Neural crest cell (in vitro differentiated cells): ENCODE data around the gene ZNF285. TPM values are rescaled to one million over a fixed set of nuclear protein-coding genes. Genes with fewer than 3 reads are reported as not detected.
"Not testable (repeated sequence)": the region's sequence is repeated elsewhere in the genome, so short reads cannot be mapped to it uniquely, and the experiment has no call there.

Source experiments
- DNase-seq: peaks from one replicate; pipeline ENCODE4 v3.0.0; 2021; ENCODE audit warnings: low read depth, mixed read lengths, low spot score
- H3K27ac Mint-ChIP-seq: one replicate; pipeline ENCODE4 v1.8.0; 2021; ENCODE audit warnings: mild to moderate bottlenecking, mixed read lengths; ENCODE audit not compliant: unreplicated experiment
- H3K27me3 Mint-ChIP-seq: 2 replicates; pipeline ENCODE4 v1.8.0; 2021; ENCODE audit warnings: low read depth, mild to moderate bottlenecking, mixed read lengths
- H3K36me3 Mint-ChIP-seq: 2 replicates; pipeline ENCODE4 v1.8.0; 2021; ENCODE audit warnings: low read depth, mild to moderate bottlenecking, mixed read lengths
- H3K4me1 Mint-ChIP-seq: 2 replicates; pipeline ENCODE4 v1.8.0; 2021; ENCODE audit warnings: mixed read lengths
- H3K4me3 Mint-ChIP-seq: one replicate; pipeline ENCODE4 v1.8.0; 2021; ENCODE audit warnings: mild to moderate bottlenecking, mixed read lengths
- H3K9me3 Mint-ChIP-seq: 2 replicates; pipeline ENCODE4 v1.8.0; 2021; ENCODE audit warnings: mixed read lengths
- CTCF ChIP-seq: fragments of 200-600 bp; sonication (generic); conservative IDR thresholded peaks from 2 replicates; pipeline ENCODE4 v1.5.0; 2021; ENCODE audit warnings: antibody characterized with exemption, mild to moderate bottlenecking
- total RNA-seq: library from RNA; stranded (reverse); gene quantifications from 2 replicates; pipeline ENCODE4 v1.2.1, GENCODE V29; 2021

Gene ZNF285
- total RNA-seq, 1 donor from 2014 or later = 9.2 TPM

GRCh38 chr19:44345959-44346358, 55.4 kb downstream of the ZNF285 start:
- no peak for TF ChIP-seq CTCF
- DNase-seq = no peak
- no peak overlapping the region for H3K27ac Mint-ChIP-seq
- H3K9me3 Mint-ChIP-seq = peaks cover 17% of the 10 kb centered on the region
- H3K4me3 Mint-ChIP-seq = no peak overlapping the region
- H3K4me1 Mint-ChIP-seq = peaks cover 5% of the 10 kb centered on the region
- peaks cover 63% of the 10 kb centered on the region for H3K36me3 Mint-ChIP-seq
- H3K27me3 Mint-ChIP-seq = no peaks in the 10 kb centered on the region

GRCh38 chr19:44344255-44344654, 57.2 kb downstream of the ZNF285 start:
- Mint-ChIP-seq H3K9me3 (peaks cover 10% of the 10 kb centered on the region), H3K27me3 (no peaks in the 10 kb centered on the region), H3K4me3 (no peak overlapping the region), H3K4me1 (peaks cover 5% of the 10 kb centered on the region), H3K27ac (no peak overlapping the region), H3K36me3 (peaks cover 62% of the 10 kb centered on the region)
- no peak for TF ChIP-seq CTCF
- no peak for DNase-seq

GRCh38 chr19:44341794-44342193, 59.6 kb downstream of the ZNF285 start:
- no peak overlapping the region for H3K4me3 Mint-ChIP-seq
- peaks cover 5% of the 10 kb centered on the region for H3K4me1 Mint-ChIP-seq
- TF ChIP-seq CTCF = no peak
- DNase-seq = no peak
- H3K9me3 Mint-ChIP-seq = peaks cover 13% of the 10 kb centered on the region
- no peaks in the 10 kb centered on the region for H3K27me3 Mint-ChIP-seq
- H3K27ac Mint-ChIP-seq = no peak overlapping the region
- peaks cover 70% of the 10 kb centered on the region for H3K36me3 Mint-ChIP-seq

- H3K27me3 Mint-ChIP-seq, H3K27ac Mint-ChIP-seq, H3K4me1 Mint-ChIP-seq, DNase-seq, H3K4me3 Mint-ChIP-seq: not testable (repeated sequence)
- Mint-ChIP-seq H3K36me3 (peaks cover 90% of the 10 kb centered on the region), H3K9me3 (peaks cover 42% of the 10 kb centered on the region)
These were observed 66.8 kb downstream of the ZNF285 start for GRCh38 chr19:44334639-44335038.

Other genes with a start within 250 kb of the ZNF285 start
- 24.4 and 29.8 TPM in 2 replicates for gene ZNF226, start 236.5 kb downstream of the ZNF285 start, total RNA-seq
- 33.4 and 35.8 TPM in 2 replicates for gene ZNF227, start 189.1 kb downstream of the ZNF285 start, total RNA-seq
- 1.7 and 2.5 TPM in 2 replicates for gene ZNF233, start 141.7 kb downstream of the ZNF285 start, total RNA-seq
- gene ZNF235, start 96.6 kb downstream of the ZNF285 start, total RNA-seq = 9.5 and 11.5 TPM in 2 replicates
- gene ZNF112, start 44.9 kb downstream of the ZNF285 start, total RNA-seq = 9.9 and 14.8 TPM in 2 replicates
- gene ZNF229, start 46.9 kb upstream of the ZNF285 start, total RNA-seq = 6.7 and 7.4 TPM in 2 replicates
- gene ZNF180, start 98.9 kb upstream of the ZNF285 start, total RNA-seq = 14.6 and 16.2 TPM in 2 replicates
- gene CEACAM20, start 128.1 kb upstream of the ZNF285 start, total RNA-seq = not detected in 2 replicates
- not detected in 2 replicates for gene IGSF23, start 212.0 kb upstream of the ZNF285 start, total RNA-seq
- 20.4 and 22.5 TPM in 2 replicates for gene PVR, start 242.3 kb upstream of the ZNF285 start, total RNA-seq